ENCODE measurements around the gene NET1. TPM values are rescaled to one million over a fixed set of nuclear protein-coding genes. Genes with fewer than 3 reads are reported as not detected.

Gene NET1
- total and polyA plus RNA-seq, 9 donors, result 31.0 to 79.2 (median 51.0) TPM

DNA sequence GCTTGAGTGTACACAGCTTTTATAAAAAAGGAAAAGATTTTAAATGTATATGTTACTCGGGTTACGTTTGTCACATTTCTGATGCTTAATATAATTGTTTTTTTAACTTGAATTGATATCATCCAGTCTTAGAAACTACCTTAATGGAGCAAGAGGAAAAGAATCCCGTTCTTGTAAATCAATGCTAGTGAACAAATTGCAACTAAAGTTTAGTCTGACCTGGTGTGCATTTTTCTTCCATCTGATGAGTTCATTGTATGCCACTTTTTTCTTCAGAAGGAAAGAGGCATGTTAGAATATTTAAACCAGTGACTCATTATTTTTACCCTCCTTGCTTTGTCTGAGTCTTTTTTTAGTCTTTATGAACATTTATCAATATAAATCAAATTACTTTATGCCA, 34.7 kb downstream of the NET1 start:
- no peak for TF ChIP-seq POLR2A (IDR thresholded peaks at IDR 0.05)
- TF ChIP-seq EP300 (IDR thresholded peaks at IDR 0.05), result no peak
- TF ChIP-seq, protein P1, sequence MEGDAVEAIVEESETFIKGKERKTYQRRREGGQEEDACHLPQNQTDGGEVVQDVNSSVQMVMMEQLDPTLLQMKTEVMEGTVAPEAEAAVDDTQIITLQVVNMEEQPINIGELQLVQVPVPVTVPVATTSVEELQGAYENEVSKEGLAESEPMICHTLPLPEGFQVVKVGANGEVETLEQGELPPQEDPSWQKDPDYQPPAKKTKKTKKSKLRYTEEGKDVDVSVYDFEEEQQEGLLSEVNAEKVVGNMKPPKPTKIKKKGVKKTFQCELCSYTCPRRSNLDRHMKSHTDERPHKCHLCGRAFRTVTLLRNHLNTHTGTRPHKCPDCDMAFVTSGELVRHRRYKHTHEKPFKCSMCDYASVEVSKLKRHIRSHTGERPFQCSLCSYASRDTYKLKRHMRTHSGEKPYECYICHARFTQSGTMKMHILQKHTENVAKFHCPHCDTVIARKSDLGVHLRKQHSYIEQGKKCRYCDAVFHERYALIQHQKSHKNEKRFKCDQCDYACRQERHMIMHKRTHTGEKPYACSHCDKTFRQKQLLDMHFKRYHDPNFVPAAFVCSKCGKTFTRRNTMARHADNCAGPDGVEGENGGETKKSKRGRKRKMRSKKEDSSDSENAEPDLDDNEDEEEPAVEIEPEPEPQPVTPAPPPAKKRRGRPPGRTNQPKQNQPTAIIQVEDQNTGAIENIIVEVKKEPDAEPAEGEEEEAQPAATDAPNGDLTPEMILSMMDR (IDR thresholded peaks at IDR 0.05), result no peak
- 5 to 11% (median 9%) methylated on average over 3 of the region's 3 CpGs for WGBS, 3 donors
- no peak for DNase-seq
- H3K27me3 ChIP-seq, result no peaks in the 10 kb centered on the region
- H3K4me3 ChIP-seq, result peak overlapping the region; percentile 49
- peak overlapping the region in 1 of 2 donors; percentile 51 for H3K27ac ChIP-seq
- peaks cover 3% of the 10 kb centered on the region for H3K4me1 ChIP-seq (ENCODE audit: insufficient read depth)
- no peaks in the 10 kb centered on the region for H3K9me3 ChIP-seq
- intact Hi-C loops (cut with DNase I), result loop anchor here in 3 of 4 donors (5.0 to 10.0 kb wide), 2 partner anchors 175 to 428 kb away; no protein-coding TSS in a partner anchor
- no peaks in the 10 kb centered on the region for H3K36me3 ChIP-seq

DNA sequence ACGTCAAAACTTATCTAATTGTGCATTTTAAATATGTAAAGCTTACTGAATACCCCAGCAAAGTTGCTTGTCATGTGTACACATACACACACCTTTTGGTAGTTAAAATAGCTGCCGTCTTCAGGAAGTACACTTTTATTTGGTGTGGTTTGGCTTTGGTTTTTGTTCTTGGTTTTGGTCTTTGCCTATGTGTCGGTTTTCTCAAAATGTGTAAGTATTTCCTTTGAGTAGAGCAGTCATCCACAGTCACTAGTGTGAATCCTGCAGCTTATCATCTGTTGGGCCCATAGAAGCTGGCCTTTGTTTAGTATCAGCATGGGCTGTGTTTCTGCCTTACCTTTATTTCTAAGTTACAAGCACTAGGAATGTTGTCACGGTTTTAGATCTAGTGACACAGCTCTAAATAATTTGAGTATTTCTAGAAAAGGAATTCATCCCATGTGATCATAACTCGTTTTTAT, 35.3 kb downstream of the NET1 start:
- intact Hi-C loops (cut with DNase I), result loop anchor here in 3 of 4 donors (5.0 to 10.0 kb wide), 2 partner anchors 175 to 427 kb away; no protein-coding TSS in a partner anchor
- H3K36me3 ChIP-seq, result no peaks in the 10 kb centered on the region

DNA sequence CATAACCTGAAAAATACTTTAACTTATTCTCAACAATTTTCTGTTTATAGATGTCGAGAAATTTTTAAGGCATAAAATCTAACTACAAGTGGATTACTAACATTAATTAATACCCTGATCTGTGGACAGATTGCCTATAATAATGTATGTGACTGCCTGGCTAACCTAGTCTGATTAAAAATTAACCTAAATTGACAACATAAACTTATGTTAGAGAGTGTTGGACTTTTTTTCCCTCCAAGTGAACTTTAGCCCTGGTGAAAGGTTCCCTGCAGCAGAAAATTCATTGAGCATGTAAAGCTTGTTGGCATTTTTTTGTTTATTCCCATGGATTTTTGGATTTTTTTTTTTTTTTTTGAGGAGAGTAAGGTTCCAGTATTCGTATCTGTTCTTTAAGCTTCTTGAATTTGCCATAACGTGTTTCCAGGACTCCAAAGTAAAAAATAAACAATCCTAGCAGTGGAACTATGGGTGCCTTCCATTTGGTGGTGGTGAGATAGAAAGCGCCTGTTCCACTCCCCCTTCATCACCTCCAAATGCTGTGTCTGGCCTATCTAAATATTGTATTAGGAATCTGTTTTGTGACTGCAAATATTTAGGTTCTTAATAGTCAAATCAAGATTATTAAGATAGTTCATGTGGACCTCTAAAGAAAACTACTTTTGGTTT, 36.1 kb downstream of the NET1 start:
- DNase-seq, result no peak
- Histone ChIP-seq H3K27me3 (no peaks in the 10 kb centered on the region), H3K9me3 (no peaks in the 10 kb centered on the region), H3K4me3 (peak overlapping the region; percentile 49), H3K27ac (peak overlapping the region in 1 of 2 donors; percentile 51), H3K4me1 (ENCODE audit: insufficient read depth) (no peaks in the 10 kb centered on the region), H3K36me3 (no peaks in the 10 kb centered on the region)
- intact Hi-C loops (cut with DNase I), result loop anchor here in 3 of 4 donors (5.0 to 10.0 kb wide), 2 partner anchors 174 to 426 kb away; no protein-coding TSS in a partner anchor
- TF ChIP-seq EP300 (IDR thresholded peaks at IDR 0.05) (no peak), POLR2A (IDR thresholded peaks at IDR 0.05) (no peak)
- TF ChIP-seq, protein P1 (IDR thresholded peaks at IDR 0.05), result no peak
- WGBS, 3 donors, result 28 to 44% (median 33%) methylated on average over 4 of the region's 4 CpGs

More for the DNA sequence above, 35.3 kb downstream of the NET1 start:
- peak overlapping the region; percentile 49 for H3K4me3 ChIP-seq
- no peak for DNase-seq
- H3K27me3 ChIP-seq, result no peaks in the 10 kb centered on the region
- WGBS, 3 donors, result 3 to 8% (median 7%) methylated on average over 5 of the region's 5 CpGs
- peaks cover under 1% of the 10 kb centered on the region for H3K4me1 ChIP-seq (ENCODE audit: insufficient read depth)
- H3K27ac ChIP-seq, result peak overlapping the region; percentile 17 to 51
- TF ChIP-seq, protein P1 (IDR thresholded peaks at IDR 0.05), result no peak
- TF ChIP-seq EP300 (IDR thresholded peaks at IDR 0.05), result no peak
- no peak for TF ChIP-seq POLR2A (IDR thresholded peaks at IDR 0.05)
- no peaks in the 10 kb centered on the region for H3K9me3 ChIP-seq

DNA sequence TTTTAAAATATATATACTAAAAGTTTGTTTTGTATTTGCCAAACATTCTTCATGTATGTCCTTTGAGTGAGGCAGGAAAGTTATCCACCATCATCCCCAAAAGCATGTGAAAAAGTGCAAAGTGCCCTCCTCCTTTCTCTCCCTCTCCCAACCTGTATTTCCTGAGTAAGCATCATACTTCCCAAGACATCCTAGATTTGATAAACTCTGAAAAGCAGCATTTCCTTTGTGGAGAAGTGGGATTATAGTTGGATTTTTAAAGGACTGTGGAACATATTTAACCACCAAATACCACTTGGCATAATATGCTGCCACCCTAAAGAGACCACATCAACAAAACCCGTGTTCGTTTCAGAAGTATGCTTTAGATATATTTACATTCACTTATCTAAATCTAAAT, 36.9 kb downstream of the NET1 start:
- Histone ChIP-seq H3K4me3 (peak overlapping the region; percentile 10), H3K36me3 (no peaks in the 10 kb centered on the region), H3K4me1 (ENCODE audit: insufficient read depth) (no peaks in the 10 kb centered on the region), H3K9me3 (no peaks in the 10 kb centered on the region), H3K27me3 (no peaks in the 10 kb centered on the region), H3K27ac (peak overlapping the region in 1 of 2 donors; percentile 38)
- TF ChIP-seq, protein P1 (IDR thresholded peaks at IDR 0.05), result no peak
- TF ChIP-seq EP300 (IDR thresholded peaks at IDR 0.05) (no peak), POLR2A (IDR thresholded peaks at IDR 0.05) (no peak)
- intact Hi-C loops (cut with DNase I), result loop anchor here in 3 of 4 donors (5.0 to 10.0 kb wide), 2 partner anchors 173 to 426 kb away; no protein-coding TSS in a partner anchor
- DNase-seq, result no peak
- 11 to 25% (median 25%) methylated on average over 2 of the region's 2 CpGs for WGBS, 3 donors
